B cell (primary cell): ENCODE data around the gene NSUN7. TPM values are rescaled to one million over a fixed set of nuclear protein-coding genes. Genes with fewer than 3 reads are reported as not detected.

Source experiments
- ATAC-seq: fragments of 200-7000 bp; cut with Tn5 transposase; one replicate; pipeline ENCODE4 v1.10.0; 2021; ENCODE audit warnings: low read depth, mild to moderate bottlenecking, moderate number of reproducible peaks, moderate library complexity
- CTCF ChIA-PET: fragments of 350-600 bp; sonication (Branson Sonifier 250); formaldehyde crosslinking; loops from one replicate; lab custom pipeline; 2021; ENCODE audit warnings: antibody characterized with exemption, inconsistent platforms; lab: Charles Lee
- POLR2A ChIA-PET: fragments of 350-600 bp; sonication (Branson Sonifier 250); formaldehyde crosslinking; loops from one replicate; lab custom pipeline; 2021; ENCODE audit warnings: antibody characterized with exemption; lab: Charles Lee
- DNase-seq: peaks from one replicate; pipeline ENCODE4 v3.0.0; 2013
- H2AFZ ChIP-seq: 2 replicates; pipeline ENCODE4 v1.6.1; 2012; ENCODE audit warnings: mild to moderate bottlenecking, low read depth, low read length; ENCODE audit not compliant: insufficient read depth, poor library complexity, severe bottlenecking
- H3K27ac ChIP-seq, 2 donors: 1 replicate in 1 of 2; 2 replicates in 1 of 2; pipeline ENCODE4 v1.5.1; 2012 to 2013; ENCODE audit warnings: low read length in 2 of 2, mild to moderate bottlenecking in 2 of 2, moderate library complexity in 1 of 2
- H3K27me3 ChIP-seq, 4 experiments: fragments of 200-600 bp in 1 of 4; sonication (generic) in 1 of 4; replicated peaks in 1 of 4; 1 replicate in 2 of 4; 2 replicates in 2 of 4; pipeline versions ENCODE4 v1.6.1 to v1.7.0; 2013 to 2016; ENCODE audit warnings: low read length in 3 of 4, mild to moderate bottlenecking in 2 of 4, mixed read lengths in 1 of 4, moderate library complexity in 1 of 4; ENCODE audit not compliant: insufficient read depth in 4 of 4, control insufficient read depth in 3 of 4; ENCODE audit errors: control extremely low read depth in 1 of 4
- H3K36me3 ChIP-seq, 2 experiments: replicated peaks in 1 of 2; 1 replicate in 1 of 2; 2 replicates in 1 of 2; pipeline versions ENCODE4 v1.6.1 to v1.7.1; 2013; ENCODE audit warnings: low read length in 1 of 2; ENCODE audit not compliant: insufficient read depth in 2 of 2, control insufficient read depth in 1 of 2; ENCODE audit errors: control extremely low read depth in 1 of 2, extremely low read depth in 1 of 2
- H3K4me1 ChIP-seq, 2 donors: fragments of 200-600 bp in 1 of 2; sonication (generic) in 1 of 2; 1 replicate in 1 of 2; 2 replicates in 1 of 2; pipeline versions ENCODE4 v1.5.1 to v1.6.1; 2013 to 2017; ENCODE audit warnings: low read length in 2 of 2; ENCODE audit not compliant: control insufficient read depth in 2 of 2, insufficient read depth in 2 of 2
- H3K4me2 ChIP-seq: replicated peaks from 2 replicates; pipeline ENCODE3; 2012; ENCODE audit warnings: mild to moderate bottlenecking, low read depth, low read length; ENCODE audit not compliant: poor library complexity, severe bottlenecking
- H3K4me3 ChIP-seq, 5 experiments: fragments of 200-600 bp in 1 of 5; sonication (generic) in 1 of 5; 1 replicate in 3 of 5; 2 replicates in 2 of 5; pipeline versions ENCODE4 v1.5.1 to v1.7.0; 2011 to 2016; ENCODE audit warnings: low read length in 4 of 5, mild to moderate bottlenecking in 4 of 5, low read depth in 2 of 5, control low read depth in 1 of 5, moderate library complexity in 1 of 5; ENCODE audit not compliant: insufficient read depth in 1 of 5; ENCODE audit errors: control extremely low read depth in 1 of 5, extremely low read depth in 1 of 5
- H3K79me2 ChIP-seq: fragments of 200-600 bp; sonication (generic); one replicate; pipeline ENCODE4 v1.6.0; 2016; ENCODE audit warnings: low read length; ENCODE audit not compliant: control insufficient read depth, insufficient read depth
- H3K9ac ChIP-seq: fragments of 200-600 bp; sonication (generic); 2 replicates; pipeline ENCODE4 v1.6.1; 2017; ENCODE audit warnings: mild to moderate bottlenecking, low read length, moderate library complexity
- H3K9me3 ChIP-seq, 3 donors: one replicate each; pipeline versions ENCODE4 v1.6.1 to v1.7.1; 2013; ENCODE audit warnings: low read length in 2 of 3; ENCODE audit not compliant: control insufficient read depth in 2 of 3, insufficient read depth in 1 of 3; ENCODE audit errors: control extremely low read depth in 1 of 3
- H4K20me1 ChIP-seq: 2 replicates; pipeline ENCODE4 v1.6.0; 2012; ENCODE audit warnings: mild to moderate bottlenecking, low read length; ENCODE audit not compliant: insufficient read depth, control insufficient read depth, poor library complexity, severe bottlenecking
- H3K27ac Mint-ChIP-seq: one replicate; pipeline ENCODE4 v1.8.0; 2021; ENCODE audit warnings: mixed read lengths
- H3K27me3 Mint-ChIP-seq: one replicate; pipeline ENCODE4 v1.8.0; 2021; ENCODE audit warnings: mixed read lengths
- H3K4me1 Mint-ChIP-seq: one replicate; pipeline ENCODE4 v1.8.0; 2021; ENCODE audit warnings: mixed read lengths
- H3K4me3 Mint-ChIP-seq: one replicate; pipeline ENCODE4 v1.8.0; 2021; ENCODE audit warnings: mixed read lengths
- H3K9me3 Mint-ChIP-seq: one replicate; pipeline ENCODE4 v1.8.0; 2022; ENCODE audit warnings: mixed read lengths; ENCODE audit not compliant: insufficient read depth
- EZH2 ChIP-seq: IDR thresholded peaks from 2 replicates; pipeline ENCODE4 v1.6.1; 2012; ENCODE audit warnings: borderline replicate concordance, low read depth, mild to moderate bottlenecking, moderate library complexity, low read length; ENCODE audit not compliant: insufficient read depth, poor library complexity, severe bottlenecking
- WGBS: methylation state at CpG from one replicate; pipeline ENCODE4 v1.1.5; 2013; ENCODE audit warnings: missing lambda C conversion rate; ENCODE audit not compliant: insufficient coverage; 5-methylcytosine and 5-hydroxymethylcytosine counted together
- intact Hi-C: fragments of 100-400 bp; cut with micrococcal nuclease; formaldehyde crosslinking; loops from one replicate; pipeline ENCODE4 v1.10.0; 2022
- polyA plus RNA-seq: library from polyadenylated mRNA; depleted of rRNA; stranded (reverse); fragments of >200 nt; gene quantifications from 2 replicates; pipeline ENCODE4 v1.2.3, GENCODE V29; 2012
- total RNA-seq, 2 donors: library from RNA; stranded (reverse); fragments of 120-200 nt in 1 of 2; gene quantifications; 1 replicate in 1 of 2; 2 replicates in 1 of 2; pipeline versions ENCODE4 v1.2.3 to v1.2.4, GENCODE V29; 2013 to 2022
- TF ChIP-seq, protein P1 (sequence below): fragments of 200-600 bp; IDR thresholded peaks from one replicate; pipeline ENCODE4 v1.8.0; 2022; ENCODE audit warnings: antibody characterized with exemption, mild to moderate bottlenecking

The NSUN7 gene
- total and polyA plus RNA-seq, 2 donors (not counting 1 experiment from before 2014, with no cell fraction given) = 0.75 to 29.8 TPM

DNA sequence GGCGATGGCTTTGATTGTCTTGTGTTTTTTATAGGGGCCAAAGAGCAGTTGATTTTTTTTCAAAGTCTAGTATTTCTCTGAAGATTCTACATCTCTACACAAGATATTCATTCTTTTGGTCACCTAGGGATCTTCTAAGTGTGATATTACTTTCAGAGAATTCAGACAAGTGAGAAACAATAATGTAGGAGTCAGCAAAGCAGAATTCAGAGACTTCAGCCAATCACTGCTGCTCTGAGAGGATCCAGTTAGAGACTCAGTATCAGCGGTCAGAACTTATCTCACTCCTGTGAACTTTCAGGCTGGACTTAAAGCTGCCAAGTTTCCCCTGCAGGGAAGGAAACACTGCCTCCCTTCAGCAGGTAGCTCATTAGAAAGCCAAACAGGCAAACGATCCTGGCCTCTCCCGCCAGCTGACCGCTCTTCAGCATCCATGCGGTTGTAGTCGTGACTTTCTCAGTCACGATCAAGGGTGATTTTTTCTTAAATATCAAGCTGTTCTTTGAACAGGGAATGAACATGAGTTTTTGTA is 59.2 kb downstream of the NSUN7 start:
- Histone ChIP-seq H3K9me3 (no peaks in the 10 kb centered on the region), H4K20me1 (no peaks in the 10 kb centered on the region), H3K4me1 (no peaks in the 10 kb centered on the region), H3K79me2 (no peaks in the 10 kb centered on the region), H3K9ac (no peak overlapping the region), H2AFZ (no peak overlapping the region), H3K27ac (no peak overlapping the region), H3K36me3 (no peaks in the 10 kb centered on the region), H3K27me3 (no peaks in the 10 kb centered on the region), H3K4me2 (no peak overlapping the region), H3K4me3 (no peak overlapping the region)
- TF ChIP-seq EZH2 = no peak
- TF ChIP-seq, protein P1, sequence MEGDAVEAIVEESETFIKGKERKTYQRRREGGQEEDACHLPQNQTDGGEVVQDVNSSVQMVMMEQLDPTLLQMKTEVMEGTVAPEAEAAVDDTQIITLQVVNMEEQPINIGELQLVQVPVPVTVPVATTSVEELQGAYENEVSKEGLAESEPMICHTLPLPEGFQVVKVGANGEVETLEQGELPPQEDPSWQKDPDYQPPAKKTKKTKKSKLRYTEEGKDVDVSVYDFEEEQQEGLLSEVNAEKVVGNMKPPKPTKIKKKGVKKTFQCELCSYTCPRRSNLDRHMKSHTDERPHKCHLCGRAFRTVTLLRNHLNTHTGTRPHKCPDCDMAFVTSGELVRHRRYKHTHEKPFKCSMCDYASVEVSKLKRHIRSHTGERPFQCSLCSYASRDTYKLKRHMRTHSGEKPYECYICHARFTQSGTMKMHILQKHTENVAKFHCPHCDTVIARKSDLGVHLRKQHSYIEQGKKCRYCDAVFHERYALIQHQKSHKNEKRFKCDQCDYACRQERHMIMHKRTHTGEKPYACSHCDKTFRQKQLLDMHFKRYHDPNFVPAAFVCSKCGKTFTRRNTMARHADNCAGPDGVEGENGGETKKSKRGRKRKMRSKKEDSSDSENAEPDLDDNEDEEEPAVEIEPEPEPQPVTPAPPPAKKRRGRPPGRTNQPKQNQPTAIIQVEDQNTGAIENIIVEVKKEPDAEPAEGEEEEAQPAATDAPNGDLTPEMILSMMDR = no peak
- Mint-ChIP-seq H3K9me3 (no peaks in the 10 kb centered on the region), H3K27me3 (peaks cover 6% of the 10 kb centered on the region), H3K4me1 (peaks cover 4% of the 10 kb centered on the region), H3K4me3 (no peak overlapping the region), H3K27ac (no peak overlapping the region)
- DNase-seq (no peak), ATAC-seq (no peak)
- intact Hi-C loops = no loop called here
- CTCF ChIA-PET = no interaction called here
- POLR2A ChIA-PET = no interaction called here
- 97% methylated on average over 7 of the region's 8 CpGs for WGBS

DNA sequence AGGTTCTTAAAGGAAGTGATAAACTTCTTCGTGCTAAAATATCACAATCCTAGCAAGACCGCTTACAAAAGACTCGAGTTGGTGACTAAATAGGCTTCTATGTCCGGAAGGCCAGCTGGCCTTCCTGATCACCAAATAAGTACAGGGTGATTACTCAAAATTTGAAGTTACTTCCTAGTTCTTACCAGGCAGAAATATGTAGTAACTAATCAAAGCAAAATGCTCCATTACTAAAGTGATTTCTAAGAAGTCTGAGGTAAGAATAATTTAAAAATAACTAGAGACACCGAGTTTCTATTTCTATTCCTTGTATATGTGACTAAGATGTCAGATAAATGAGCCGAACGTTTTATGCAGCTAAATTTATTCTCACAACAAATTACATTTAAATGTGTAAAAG is 62.2 kb downstream of the NSUN7 start:
- POLR2A ChIA-PET = no interaction called here
- no peaks in the 10 kb centered on the region for H3K9me3 ChIP-seq
- H3K4me3 ChIP-seq = no peak overlapping the region
- no peak overlapping the region for H3K27ac ChIP-seq
- no peaks in the 10 kb centered on the region for H4K20me1 ChIP-seq
- H3K4me2 ChIP-seq = no peak overlapping the region
- no CpG with 5 or more reads among the region's 7 CpGs for WGBS
- TF ChIP-seq EZH2 = no peak
- ATAC-seq = no peak
- H3K4me1 ChIP-seq = no peaks in the 10 kb centered on the region
- Mint-ChIP-seq H3K9me3 (no peaks in the 10 kb centered on the region), H3K4me3 (no peak overlapping the region), H3K27me3 (peaks cover 6% of the 10 kb centered on the region), H3K27ac (no peak overlapping the region), H3K4me1 (no peaks in the 10 kb centered on the region)
- no peaks in the 10 kb centered on the region for H3K36me3 ChIP-seq
- CTCF ChIA-PET = no interaction called here
- no peaks in the 10 kb centered on the region for H3K27me3 ChIP-seq
- no peak for DNase-seq
- intact Hi-C loops = no loop called here
- H2AFZ ChIP-seq = no peak overlapping the region
- no peak overlapping the region for H3K9ac ChIP-seq
- no peaks in the 10 kb centered on the region for H3K79me2 ChIP-seq
